Activated CD4-positive, CD25-positive, alpha-beta regulatory T cell (primary cell): ENCODE data around the gene ABCA8.

Source experiments
- DNase-seq, 4 experiments: peaks; one replicate each; lab custom pipeline; 2025; lab: John Stamatoyannopoulos, UW

ABCA8 gene

GRCh38 chr17:68870161-68870826 is 84.9 kb downstream of the ABCA8 start:
- DNase-seq = no peak

GRCh38 chr17:68868708-68869107 is 86.5 kb downstream of the ABCA8 start:
- DNase-seq = no peak

- DNase-seq = no peak
Measured at GRCh38 chr17:68867759-68868516, 87.3 kb downstream of the ABCA8 start.

- no peak for DNase-seq
Measured at GRCh38 chr17:68865584-68865983, 89.6 kb downstream of the ABCA8 start.

- DNase-seq = no peak
Measured at GRCh38 chr17:68863091-68863652, 92.0 kb downstream of the ABCA8 start.

GRCh38 chr17:68861602-68862001 is 93.6 kb downstream of the ABCA8 start:
- no peak for DNase-seq

- DNase-seq = no peak
Measured at GRCh38 chr17:68860941-68861340, 94.3 kb downstream of the ABCA8 start.

- DNase-seq = no peak
Measured at GRCh38 chr17:68854452-68854851, 100.7 kb downstream of the ABCA8 start.

GRCh38 chr17:68853439-68853838 is 101.8 kb downstream of the ABCA8 start:
- no peak for DNase-seq

GRCh38 chr17:68853036-68853435 is 102.2 kb downstream of the ABCA8 start:
- no peak for DNase-seq

GRCh38 chr17:68851890-68852289 is 103.3 kb downstream of the ABCA8 start:
- DNase-seq = no peak

- DNase-seq = no peak
Measured at GRCh38 chr17:68850749-68851510, 104.3 kb downstream of the ABCA8 start.

GRCh38 chr17:68849673-68850610 is 105.2 kb downstream of the ABCA8 start:
- DNase-seq = no peak

- no peak for DNase-seq
Measured at GRCh38 chr17:68847711-68848110, 107.5 kb downstream of the ABCA8 start.

- no peak for DNase-seq
Measured at GRCh38 chr17:68843522-68843921, 111.7 kb downstream of the ABCA8 start.

GRCh38 chr17:68840073-68840472 is 115.1 kb downstream of the ABCA8 start:
- no peak for DNase-seq

GRCh38 chr17:68835071-68835470 is 120.1 kb downstream of the ABCA8 start:
- DNase-seq = no peak

GRCh38 chr17:68834328-68834836 is 120.8 kb downstream of the ABCA8 start:
- no peak for DNase-seq

- DNase-seq = no peak
Measured at GRCh38 chr17:68832109-68832802, 122.9 kb downstream of the ABCA8 start.

- no peak for DNase-seq
Measured at GRCh38 chr17:68831170-68831569, 124.0 kb downstream of the ABCA8 start.

- DNase-seq = no peak
Measured at GRCh38 chr17:68830313-68830712, 124.9 kb downstream of the ABCA8 start.
